Measurements from ENCODE around the gene RAD51B. TPM values are rescaled to one million over a fixed set of nuclear protein-coding genes. Genes with fewer than 3 reads are reported as not detected.

RAD51B gene
- total RNA-seq, 1 experiment from 2014 or later = 16.7 TPM

GRCh38 chr14:68274725-68275124 lies 455.1 kb downstream of the RAD51B start:
- WGBS (ENCODE audit: extremely low coverage, insufficient read length, low lambda C conversion rate) = no CpG with 5 or more reads among the region's 2 CpGs
- H3K56ac ChIP-seq (ENCODE audit: insufficient read length, low read depth, low read length) = no peak overlapping the region
- no peaks in the 10 kb centered on the region for H3K79me2 ChIP-seq (ENCODE audit: insufficient read depth, low read length)
- Mint-ChIP-seq H3K36me3 (ENCODE audit: insufficient read depth in 1 of 3, low read depth in 3 of 3) (no peaks in the 10 kb centered on the region), H3K4me1 (peaks cover 9% of the 10 kb centered on the region in 2 experiments), H3K4me3 (no peak overlapping the region), H3K9me3 (no peaks in the 10 kb centered on the region), H3K27me3 (ENCODE audit: low read depth) (peaks cover 4% of the 10 kb centered on the region; the same call in 1 of the 2 replicates), H3K27ac (no peak overlapping the region)
- no peak overlapping the region for H2BK120ac ChIP-seq (ENCODE audit: low read depth, low read length, poor library complexity, severe bottlenecking)
- no peak overlapping the region for H4K5ac ChIP-seq (ENCODE audit: insufficient read length, low read depth, low read length)
- H2BK15ac ChIP-seq (ENCODE audit: low read depth, low read length) = no peak overlapping the region
- no peaks in the 10 kb centered on the region for H3K27me3 ChIP-seq (ENCODE audit: insufficient read depth, low read length)
- no peak overlapping the region for H3T11ph ChIP-seq (ENCODE audit: low read length)
- no peak overlapping the region for H3K14ac ChIP-seq (ENCODE audit: insufficient read depth, low read length)
- no peaks in the 10 kb centered on the region for H3K9me3 ChIP-seq (ENCODE audit: control insufficient read depth, low read depth, low read length)
- H3K4me1 ChIP-seq (ENCODE audit: insufficient read depth, low read length) = no peaks in the 10 kb centered on the region
- H4K20me1 ChIP-seq (ENCODE audit: control insufficient read depth, insufficient read depth, insufficient read length) = no peaks in the 10 kb centered on the region
- no peak for DNase-seq
- H3K23me2 ChIP-seq (ENCODE audit: insufficient read length, low read depth, low read length, poor library complexity, severe bottlenecking) = no peaks in the 10 kb centered on the region
- no peak overlapping the region for H2BK20ac ChIP-seq (ENCODE audit: low read depth, low read length, poor library complexity, severe bottlenecking)
- H4K91ac ChIP-seq (ENCODE audit: insufficient read length, low read depth, low read length) = no peak overlapping the region
- no peak overlapping the region for H3K9ac ChIP-seq (ENCODE audit: extremely low read depth, insufficient read length, low read length)
- H2AK5ac ChIP-seq (ENCODE audit: insufficient read length, low read length) = no peak overlapping the region
- no peak overlapping the region for H3K23ac ChIP-seq (ENCODE audit: insufficient read length, low read depth, low read length)
- no peak overlapping the region for H4K8ac ChIP-seq (replicated peaks; ENCODE audit: insufficient read length, low read depth, low read length)
- no peak overlapping the region for H3K27ac ChIP-seq (ENCODE audit: insufficient read length, low read depth, low read length)
- H3K79me1 ChIP-seq (ENCODE audit: insufficient read depth, low read depth, low read length, poor library complexity, severe bottlenecking) = no peaks in the 10 kb centered on the region
- TF ChIP-seq, protein P1, sequence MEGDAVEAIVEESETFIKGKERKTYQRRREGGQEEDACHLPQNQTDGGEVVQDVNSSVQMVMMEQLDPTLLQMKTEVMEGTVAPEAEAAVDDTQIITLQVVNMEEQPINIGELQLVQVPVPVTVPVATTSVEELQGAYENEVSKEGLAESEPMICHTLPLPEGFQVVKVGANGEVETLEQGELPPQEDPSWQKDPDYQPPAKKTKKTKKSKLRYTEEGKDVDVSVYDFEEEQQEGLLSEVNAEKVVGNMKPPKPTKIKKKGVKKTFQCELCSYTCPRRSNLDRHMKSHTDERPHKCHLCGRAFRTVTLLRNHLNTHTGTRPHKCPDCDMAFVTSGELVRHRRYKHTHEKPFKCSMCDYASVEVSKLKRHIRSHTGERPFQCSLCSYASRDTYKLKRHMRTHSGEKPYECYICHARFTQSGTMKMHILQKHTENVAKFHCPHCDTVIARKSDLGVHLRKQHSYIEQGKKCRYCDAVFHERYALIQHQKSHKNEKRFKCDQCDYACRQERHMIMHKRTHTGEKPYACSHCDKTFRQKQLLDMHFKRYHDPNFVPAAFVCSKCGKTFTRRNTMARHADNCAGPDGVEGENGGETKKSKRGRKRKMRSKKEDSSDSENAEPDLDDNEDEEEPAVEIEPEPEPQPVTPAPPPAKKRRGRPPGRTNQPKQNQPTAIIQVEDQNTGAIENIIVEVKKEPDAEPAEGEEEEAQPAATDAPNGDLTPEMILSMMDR (conservative IDR thresholded peaks at IDR 0.05) = no peak
- H2AFZ ChIP-seq (ENCODE audit: low read length) = no peak overlapping the region
- H3K18ac ChIP-seq (ENCODE audit: insufficient read length, low read depth, low read length) = no peak overlapping the region
- no peak overlapping the region for H2BK12ac ChIP-seq (ENCODE audit: insufficient read length, low read depth, low read length)
- no peak overlapping the region for H3K4me2 ChIP-seq (ENCODE audit: insufficient read depth, insufficient read length, low read length)
- no peak overlapping the region for H3K4ac ChIP-seq (ENCODE audit: low read depth, low read length)
- H2BK5ac ChIP-seq (ENCODE audit: insufficient read length, low read length) = no peak overlapping the region
